ENCODE results near the gene CNTNAP5. TPM values are rescaled to one million over a fixed set of nuclear protein-coding genes. Genes with fewer than 3 reads are reported as not detected.

CNTNAP5 gene
- total and polyA plus RNA-seq, 2 of the 8 experiments (the other 6 are each of a cell fraction or from before 2014, with no cell fraction given), result 0.11 to 0.76 TPM

DNA sequence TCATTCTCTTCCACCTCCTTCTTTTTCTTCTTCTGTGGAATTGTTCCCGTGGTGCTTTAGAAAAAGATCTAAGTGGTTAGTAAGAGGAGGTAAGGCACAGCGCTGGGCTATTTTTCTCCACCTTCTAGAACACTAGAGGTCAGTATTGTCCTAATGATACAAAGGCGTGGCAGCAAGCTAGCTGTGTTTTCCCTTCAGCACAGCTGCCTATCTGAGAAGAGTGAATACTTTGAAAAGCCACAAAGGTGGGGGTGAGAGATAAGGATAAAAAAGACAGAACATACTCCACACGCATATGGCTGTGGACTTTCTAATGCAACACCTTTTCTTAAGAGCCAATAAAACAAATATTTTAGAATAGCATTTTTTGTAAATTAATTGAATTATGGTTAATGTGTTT is 2.1 kb downstream of the CNTNAP5 start:
- TF ChIP-seq, protein P1, sequence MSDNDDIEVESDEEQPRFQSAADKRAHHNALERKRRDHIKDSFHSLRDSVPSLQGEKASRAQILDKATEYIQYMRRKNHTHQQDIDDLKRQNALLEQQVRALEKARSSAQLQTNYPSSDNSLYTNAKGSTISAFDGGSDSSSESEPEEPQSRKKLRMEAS (IDR thresholded peaks at IDR 0.05), result no peak
- TF ChIP-seq, protein P2, sequence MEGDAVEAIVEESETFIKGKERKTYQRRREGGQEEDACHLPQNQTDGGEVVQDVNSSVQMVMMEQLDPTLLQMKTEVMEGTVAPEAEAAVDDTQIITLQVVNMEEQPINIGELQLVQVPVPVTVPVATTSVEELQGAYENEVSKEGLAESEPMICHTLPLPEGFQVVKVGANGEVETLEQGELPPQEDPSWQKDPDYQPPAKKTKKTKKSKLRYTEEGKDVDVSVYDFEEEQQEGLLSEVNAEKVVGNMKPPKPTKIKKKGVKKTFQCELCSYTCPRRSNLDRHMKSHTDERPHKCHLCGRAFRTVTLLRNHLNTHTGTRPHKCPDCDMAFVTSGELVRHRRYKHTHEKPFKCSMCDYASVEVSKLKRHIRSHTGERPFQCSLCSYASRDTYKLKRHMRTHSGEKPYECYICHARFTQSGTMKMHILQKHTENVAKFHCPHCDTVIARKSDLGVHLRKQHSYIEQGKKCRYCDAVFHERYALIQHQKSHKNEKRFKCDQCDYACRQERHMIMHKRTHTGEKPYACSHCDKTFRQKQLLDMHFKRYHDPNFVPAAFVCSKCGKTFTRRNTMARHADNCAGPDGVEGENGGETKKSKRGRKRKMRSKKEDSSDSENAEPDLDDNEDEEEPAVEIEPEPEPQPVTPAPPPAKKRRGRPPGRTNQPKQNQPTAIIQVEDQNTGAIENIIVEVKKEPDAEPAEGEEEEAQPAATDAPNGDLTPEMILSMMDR (IDR thresholded peaks at IDR 0.05; ENCODE audit: control extremely low read depth in 1 of 3, insufficient read depth in 1 of 3, low read depth in 1 of 3, low read length in 3 of 3), result peak in 2 of 3 experiments; percentile 67 to 71; a peak in 3 of 4 replicates
- peak; percentile 96 to 98 for TF ChIP-seq RAD21 (IDR thresholded peaks at IDR 0.05 in 1 of 2, conservative IDR thresholded peaks at IDR 0.05 in 1 of 2; ENCODE audit: low read depth in 2 of 2, low read length in 2 of 2)

More for the DNA sequence above, 2.1 kb downstream of the CNTNAP5 start:
- H3K4me2 ChIP-seq (ENCODE audit: insufficient read depth in 1 of 2, low read depth in 2 of 2, low read length in 2 of 2), result no peak overlapping the region
- H3K9ac ChIP-seq (replicated peaks in 1 of 4; ENCODE audit: extremely low read depth in 1 of 4, low read depth in 3 of 4, low read length in 3 of 4), result no peak overlapping the region
- WGBS, 2 experiments (ENCODE audit: extremely low coverage in 1 of 2, insufficient coverage in 1 of 2, insufficient read length in 1 of 2, insufficient replicate concordance in 2 of 2, low coverage in 1 of 2, low lambda C conversion rate in 2 of 2, missing lambda C conversion rate in 1 of 2), result 6% methylated on average over 4 of the region's 4 CpGs; no CpG with 5 or more reads in 1 of the 2 experiments
- H3K23me2 ChIP-seq (ENCODE audit: low read depth, low read length), result peaks cover 12% of the 10 kb centered on the region
- ChIA-PET CTCF (ENCODE audit: partially characterized antibody) (interaction anchor here (0.6 to 5.0 kb wide), 14 partner anchors 11 to 1287 kb away, joined by 3 to 23 read pairs (median 4); no protein-coding TSS in a partner anchor), POLR2A (ENCODE audit: partially characterized antibody) (no interaction called here)
- peaks cover 16 to 34% (median 29%) of the 10 kb centered on the region in 4 experiments for H3K27me3 ChIP-seq (replicated peaks in 1 of 4; ENCODE audit: control insufficient read depth in 3 of 4, extremely low read depth in 1 of 4, insufficient read depth in 3 of 4, low read length in 3 of 4)
- no peak overlapping the region for H3K23ac ChIP-seq (ENCODE audit: insufficient read length)
- H4K5ac ChIP-seq (ENCODE audit: insufficient read length, low read depth, low read length), result no peak overlapping the region
- H2AK5ac ChIP-seq (ENCODE audit: low read depth, low read length), result no peak overlapping the region
- H3K14ac ChIP-seq (ENCODE audit: insufficient read length), result no peak overlapping the region
- H2BK20ac ChIP-seq (ENCODE audit: low read length), result no peak overlapping the region
- no peak overlapping the region for H3K27ac ChIP-seq (ENCODE audit: low read depth, low read length)
- H3K4me1 ChIP-seq (replicated peaks in 1 of 4; ENCODE audit: control insufficient read depth in 3 of 4, insufficient read depth in 4 of 4, low read length in 3 of 4), result peaks cover 0 to 7% (median 2%) of the 10 kb centered on the region in 4 experiments; a peak in 2 of 7 replicates
- no peak overlapping the region for H4K91ac ChIP-seq (replicated peaks; ENCODE audit: insufficient read length, low read length)
- no peak overlapping the region for H3K18ac ChIP-seq (ENCODE audit: extremely low read depth, low read length)
- H2AFZ ChIP-seq (ENCODE audit: low read length), result no peak overlapping the region
- H3K4ac ChIP-seq (replicated peaks; ENCODE audit: insufficient read length, low read depth, low read length), result no peak overlapping the region
- no peak overlapping the region for H3K4me3 ChIP-seq (ENCODE audit: extremely low read depth in 1 of 4, insufficient read depth in 2 of 4, low read depth in 3 of 4, low read length in 4 of 4)
- DNase-seq (ENCODE audit: low read depth in 1 of 2, low spot score in 2 of 2) (no peak), FAIRE-seq (peak; percentile 86)
- no peaks in the 10 kb centered on the region for H3K79me1 ChIP-seq (ENCODE audit: low read depth, low read length)
- H3K36me3 ChIP-seq (ENCODE audit: control insufficient read depth in 2 of 4, insufficient read depth in 4 of 4, low read length in 3 of 4), result no peaks in the 10 kb centered on the region
- H4K20me1 ChIP-seq (replicated peaks in 1 of 2; ENCODE audit: control insufficient read depth in 1 of 2, insufficient read depth in 2 of 2, low read length in 2 of 2), result no peaks in the 10 kb centered on the region
- no peak overlapping the region for H3K56ac ChIP-seq (replicated peaks; ENCODE audit: insufficient read length, low read depth, low read length)
- H2BK15ac ChIP-seq (ENCODE audit: low read length), result no peak overlapping the region
- H3K9me3 ChIP-seq (ENCODE audit: insufficient read depth in 2 of 2, low read depth in 1 of 2, low read length in 1 of 2), result no peaks in the 10 kb centered on the region
- no peak overlapping the region for H2BK120ac ChIP-seq (replicated peaks; ENCODE audit: low read depth, low read length)
- no peak overlapping the region for H4K8ac ChIP-seq (ENCODE audit: extremely low read depth, insufficient read depth, low read length)
- H2BK12ac ChIP-seq (ENCODE audit: low read depth, low read length), result no peak overlapping the region
- H3K79me2 ChIP-seq (ENCODE audit: control insufficient read depth in 1 of 2, insufficient read depth in 2 of 2, low read length in 2 of 2), result no peaks in the 10 kb centered on the region
- no peak overlapping the region for H2BK5ac ChIP-seq (ENCODE audit: low read depth, low read length)

Data from H1 (cell line).